Erythroblast (primary cell): ENCODE data around the gene GID4.
A peak's percentile ranks its signal among the peaks of the same experiment; 100 is the strongest.

Experiments used
- DNase-seq, 2 experiments: peaks; one replicate each; lab custom pipeline; 2025; lab: John Stamatoyannopoulos, UW
- GATA1 ChIP-seq: IDR thresholded peaks from 2 replicates; pipeline ENCODE4 v1.6.1; 2011; ENCODE audit warnings: low read depth, mild to moderate bottlenecking, control low read depth, low read length, moderate library complexity
- POLR2A ChIP-seq: IDR thresholded peaks from 2 replicates; pipeline ENCODE4 v1.6.1; 2011; ENCODE audit warnings: mild to moderate bottlenecking, low read length

GID4 gene

GRCh38 chr17:18025945-18026776, 13.0 kb upstream of the GID4 start:
- TF ChIP-seq GATA1, result no peak
- no peak for TF ChIP-seq POLR2A
- DNase-seq, result no peak

- no peak for DNase-seq
- TF ChIP-seq GATA1, result no peak
- no peak for TF ChIP-seq POLR2A
These were observed 11.9 kb upstream of the GID4 start for GRCh38 chr17:18027280-18027679.

GRCh38 chr17:18028114-18028951, 10.9 kb upstream of the GID4 start:
- no peak for TF ChIP-seq GATA1
- no peak for TF ChIP-seq POLR2A
- no peak for DNase-seq

GRCh38 chr17:18028952-18029540, 10.2 kb upstream of the GID4 start:
- TF ChIP-seq GATA1 (no peak), POLR2A (no peak)
- no peak for DNase-seq

- TF ChIP-seq POLR2A (no peak), GATA1 (no peak)
- DNase-seq, result no peak
These were observed 7.3 kb upstream of the GID4 start for GRCh38 chr17:18031955-18032354.

GRCh38 chr17:18033442-18034099, 5.6 kb upstream of the GID4 start:
- no peak for TF ChIP-seq POLR2A
- TF ChIP-seq GATA1, result no peak

GRCh38 chr17:18035704-18036103, 3.5 kb upstream of the GID4 start:
- TF ChIP-seq GATA1 (no peak), POLR2A (no peak)
- peak; percentile 65 to 93 for DNase-seq

More at GRCh38 chr17:18033442-18034099, 5.6 kb upstream of the GID4 start:
- peak; percentile 84 to 85 for DNase-seq

- TF ChIP-seq POLR2A, result no peak
- DNase-seq, result peak in 1 of 2 experiments; percentile 34
These were observed 1.7 kb upstream of the GID4 start for GRCh38 chr17:18037486-18037885.

GRCh38 chr17:18038149-18038850, 908 bp upstream of the GID4 start:
- peak in 1 of 2 experiments; percentile 50 for DNase-seq
- TF ChIP-seq POLR2A (no peak), GATA1 (no peak)

- no peak for TF ChIP-seq POLR2A
- no peak for TF ChIP-seq GATA1
- peak; percentile 74 to 82 for DNase-seq
These were observed 490 bp downstream of the GID4 start for GRCh38 chr17:18039535-18040260.

- DNase-seq, result peak in 1 of 2 experiments; percentile 47
- TF ChIP-seq POLR2A (no peak), GATA1 (no peak)
These were observed 1.2 kb downstream of the GID4 start for GRCh38 chr17:18040261-18040858.

GRCh38 chr17:18041776-18042175, 2.6 kb downstream of the GID4 start:
- no peak for TF ChIP-seq POLR2A
- TF ChIP-seq GATA1, result no peak
- peak; percentile 31 to 36 for DNase-seq

GRCh38 chr17:18042983-18043382, 3.8 kb downstream of the GID4 start:
- peak; percentile 56 to 70 for DNase-seq
- TF ChIP-seq GATA1, result no peak
- TF ChIP-seq POLR2A, result no peak
